ENCODE data around the gene MOB4. TPM values are rescaled to one million over a fixed set of nuclear protein-coding genes. Genes with fewer than 3 reads are reported as not detected.
"Not testable (repeated sequence)": the region's sequence is repeated elsewhere in the genome, so short reads cannot be mapped to it uniquely, and the experiment has no call there.

Gene MOB4
- 66.7 TPM for polyA plus RNA-seq (2012; ENCODE audit: insufficient read depth, insufficient read length, low read depth)

DNA sequence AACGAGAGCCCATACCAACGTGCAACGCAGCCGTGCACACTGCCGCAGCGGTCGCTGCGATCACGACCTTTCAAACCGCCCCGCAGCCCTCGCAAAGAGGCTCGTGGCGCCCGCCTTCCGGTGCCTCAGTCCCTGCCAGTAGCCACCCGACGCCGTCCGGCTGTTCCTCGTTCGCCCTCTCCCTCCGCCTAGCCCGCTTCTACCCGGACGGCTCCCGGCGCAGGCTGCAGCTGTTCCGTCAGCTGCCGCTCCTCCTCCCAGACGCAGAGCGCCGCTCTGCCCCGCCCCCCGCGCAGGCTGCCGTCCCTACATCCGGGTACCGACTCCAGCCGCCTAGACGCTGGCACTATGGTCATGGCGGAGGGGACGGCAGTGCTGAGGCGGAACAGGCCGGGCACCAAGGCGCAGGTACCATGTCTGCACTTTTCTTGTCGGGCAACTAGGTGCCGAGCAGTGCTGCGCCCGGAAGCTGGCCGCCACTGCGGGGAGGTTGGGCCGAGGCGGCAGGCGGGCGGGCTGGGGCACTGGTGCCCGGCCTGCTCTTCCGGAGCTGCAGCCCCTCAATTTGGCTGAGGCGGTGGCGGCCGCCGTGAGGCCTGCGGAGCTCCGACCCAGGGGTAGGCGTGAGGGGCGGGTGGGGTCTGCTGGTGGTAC is at the start of gene MOB4:
TSS of gene MOB4 (plus strand) at position 328 of the 654 bp plus-strand sequence. CDS start at position 349, 21 bp downstream.
- Histone ChIP-seq H3K4me1 (peaks cover 5% of the 10 kb centered on the region), H3K27me3 (no peaks in the 10 kb centered on the region), H3K9me3 (no peaks in the 10 kb centered on the region), H3K36me3 (no peaks in the 10 kb centered on the region; the same call in 1 of the 2 replicates), H3K4me3 (ENCODE audit: low read depth, low read length) (peak within 1 kb of the TSS; percentile 99)
- TF ChIP-seq, protein P1, sequence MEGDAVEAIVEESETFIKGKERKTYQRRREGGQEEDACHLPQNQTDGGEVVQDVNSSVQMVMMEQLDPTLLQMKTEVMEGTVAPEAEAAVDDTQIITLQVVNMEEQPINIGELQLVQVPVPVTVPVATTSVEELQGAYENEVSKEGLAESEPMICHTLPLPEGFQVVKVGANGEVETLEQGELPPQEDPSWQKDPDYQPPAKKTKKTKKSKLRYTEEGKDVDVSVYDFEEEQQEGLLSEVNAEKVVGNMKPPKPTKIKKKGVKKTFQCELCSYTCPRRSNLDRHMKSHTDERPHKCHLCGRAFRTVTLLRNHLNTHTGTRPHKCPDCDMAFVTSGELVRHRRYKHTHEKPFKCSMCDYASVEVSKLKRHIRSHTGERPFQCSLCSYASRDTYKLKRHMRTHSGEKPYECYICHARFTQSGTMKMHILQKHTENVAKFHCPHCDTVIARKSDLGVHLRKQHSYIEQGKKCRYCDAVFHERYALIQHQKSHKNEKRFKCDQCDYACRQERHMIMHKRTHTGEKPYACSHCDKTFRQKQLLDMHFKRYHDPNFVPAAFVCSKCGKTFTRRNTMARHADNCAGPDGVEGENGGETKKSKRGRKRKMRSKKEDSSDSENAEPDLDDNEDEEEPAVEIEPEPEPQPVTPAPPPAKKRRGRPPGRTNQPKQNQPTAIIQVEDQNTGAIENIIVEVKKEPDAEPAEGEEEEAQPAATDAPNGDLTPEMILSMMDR (IDR thresholded peaks at IDR 0.05; ENCODE audit: low read depth, low read length) = no peak
- peak; percentile 98 for DNase-seq

DNA sequence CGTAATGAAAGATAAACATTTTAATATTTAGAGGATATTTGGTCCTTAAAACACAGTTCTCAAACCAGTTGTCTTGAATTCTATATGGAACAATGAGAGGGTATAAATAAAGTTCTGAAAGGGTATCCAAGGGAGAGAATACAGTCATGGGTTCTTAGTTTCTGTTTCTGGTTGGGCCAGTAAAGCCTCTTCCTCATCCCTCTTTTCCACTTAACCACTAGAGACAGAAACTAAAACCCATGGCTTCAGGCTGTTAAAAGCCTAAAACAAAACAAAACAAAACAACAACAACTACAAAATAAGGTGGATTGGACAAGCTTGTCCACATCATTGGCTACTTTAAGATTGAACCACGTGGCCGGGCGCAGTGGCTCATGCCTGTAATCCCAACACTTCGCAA is 43.7 kb upstream of the MOB4 start:
- Histone ChIP-seq H3K4me3 (ENCODE audit: low read depth, low read length) (no peak overlapping the region), H3K9me3 (no peaks in the 10 kb centered on the region), H3K36me3 (peaks cover 19% of the 10 kb centered on the region), H3K27me3 (no peaks in the 10 kb centered on the region), H3K4me1 (no peaks in the 10 kb centered on the region)
- no peak for DNase-seq
- TF ChIP-seq, protein P1 (IDR thresholded peaks at IDR 0.05; ENCODE audit: low read depth, low read length) = no peak

DNA sequence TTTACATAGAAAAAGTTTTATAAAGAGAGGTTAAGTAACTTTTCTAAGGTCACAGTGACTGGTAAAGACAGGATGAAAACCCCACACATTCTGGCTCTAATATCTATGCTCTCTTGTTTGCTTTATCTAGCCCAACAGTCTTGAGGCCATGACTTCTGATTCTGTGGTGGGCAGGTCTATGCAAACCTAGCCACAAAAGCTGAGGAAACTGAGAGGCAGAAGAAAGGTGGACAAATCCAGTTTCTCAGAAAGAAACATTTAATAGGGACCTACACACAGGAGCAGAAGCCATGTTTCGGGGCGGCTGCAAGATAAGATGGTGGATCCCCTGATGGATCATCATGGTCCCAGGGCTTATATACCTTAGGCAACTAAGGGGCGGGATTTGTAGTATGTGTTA is 38.1 kb upstream of the MOB4 start:
- DNase-seq = no peak

DNA sequence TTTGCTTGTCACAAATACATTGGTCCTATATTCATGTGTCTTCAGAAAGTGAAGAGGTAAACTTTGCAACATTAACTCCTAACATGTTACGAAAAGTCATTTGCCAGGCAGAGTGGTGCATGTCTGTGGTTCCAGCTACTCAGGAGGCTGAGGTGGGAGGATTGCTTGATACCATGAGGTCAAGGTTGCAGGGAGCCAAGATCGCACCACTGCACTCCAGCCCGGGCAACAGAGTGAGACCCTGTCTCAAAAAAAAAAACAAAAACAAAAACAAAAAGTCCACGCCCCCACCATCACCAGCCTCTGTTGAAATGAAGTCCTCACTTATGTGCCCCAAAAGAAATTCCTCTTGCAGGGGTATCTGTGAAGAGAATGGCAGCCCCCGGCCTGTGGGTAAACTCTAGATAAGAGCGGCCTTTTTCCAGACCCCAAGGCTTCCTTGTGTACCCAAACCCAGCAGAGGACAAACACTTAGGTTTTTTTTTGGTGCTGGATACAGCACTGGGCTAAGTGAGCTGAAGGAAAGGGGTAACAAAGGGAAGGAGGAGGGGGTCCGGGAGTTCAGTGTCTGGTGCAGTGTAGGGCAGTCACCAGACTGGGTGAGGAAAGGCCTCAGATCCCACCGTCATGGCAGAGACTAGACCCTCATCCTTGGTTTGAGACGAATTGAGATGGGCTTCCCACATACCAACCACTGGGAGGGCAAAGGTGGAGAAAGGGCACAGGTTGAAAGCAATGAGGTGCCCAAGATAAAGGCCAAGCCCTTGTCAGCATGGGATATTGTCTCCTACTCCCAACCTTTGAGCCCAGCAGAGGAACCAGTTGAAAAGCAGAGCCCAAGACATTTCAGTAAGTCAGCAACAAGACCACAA is 35.5 kb upstream of the MOB4 start:
- TF ChIP-seq, protein P1 (IDR thresholded peaks at IDR 0.05; ENCODE audit: low read depth, low read length) = no peak
- H3K9me3 ChIP-seq = no peaks in the 10 kb centered on the region
- peaks cover 8% of the 10 kb centered on the region for H3K36me3 ChIP-seq
- DNase-seq = no peak
- no peaks in the 10 kb centered on the region for H3K27me3 ChIP-seq
- H3K4me1 ChIP-seq = no peaks in the 10 kb centered on the region
- no peak overlapping the region for H3K4me3 ChIP-seq (ENCODE audit: low read depth, low read length)

More for the DNA sequence above, 38.1 kb upstream of the MOB4 start:
- H3K36me3 ChIP-seq = peaks cover 8% of the 10 kb centered on the region; the same call in 1 of the 2 replicates
- H3K27me3 ChIP-seq = no peaks in the 10 kb centered on the region
- no peak overlapping the region for H3K4me3 ChIP-seq (ENCODE audit: low read depth, low read length)
- H3K9me3 ChIP-seq = no peaks in the 10 kb centered on the region
- TF ChIP-seq, protein P1 (IDR thresholded peaks at IDR 0.05; ENCODE audit: low read depth, low read length) = no peak
- no peaks in the 10 kb centered on the region for H3K4me1 ChIP-seq

DNA sequence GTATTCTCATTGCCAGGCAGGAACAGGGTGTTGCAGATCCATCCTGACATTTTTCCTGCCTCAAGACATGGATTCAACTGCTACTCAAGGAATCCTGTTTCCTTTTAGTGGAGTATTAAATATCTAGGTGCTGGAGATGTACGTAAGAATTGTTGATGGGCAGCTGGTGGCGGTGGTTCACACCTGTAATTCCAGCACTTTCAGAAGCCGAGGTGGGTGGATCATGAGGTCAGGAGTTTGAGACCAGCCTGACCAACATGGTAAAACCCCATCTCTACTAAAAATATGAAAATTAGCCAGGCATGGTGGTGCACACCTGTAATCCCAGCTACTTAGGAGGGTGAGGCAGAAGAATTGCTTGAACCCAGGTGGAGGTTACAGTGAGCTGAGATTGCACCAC is 31.6 kb upstream of the MOB4 start:
- not testable (repeated sequence) for DNase-seq; H3K9me3 ChIP-seq; H3K27me3 ChIP-seq; H3K4me3 ChIP-seq (ENCODE audit: low read depth, low read length); H3K4me1 ChIP-seq
- peaks cover 44% of the 10 kb centered on the region for H3K36me3 ChIP-seq

DNA sequence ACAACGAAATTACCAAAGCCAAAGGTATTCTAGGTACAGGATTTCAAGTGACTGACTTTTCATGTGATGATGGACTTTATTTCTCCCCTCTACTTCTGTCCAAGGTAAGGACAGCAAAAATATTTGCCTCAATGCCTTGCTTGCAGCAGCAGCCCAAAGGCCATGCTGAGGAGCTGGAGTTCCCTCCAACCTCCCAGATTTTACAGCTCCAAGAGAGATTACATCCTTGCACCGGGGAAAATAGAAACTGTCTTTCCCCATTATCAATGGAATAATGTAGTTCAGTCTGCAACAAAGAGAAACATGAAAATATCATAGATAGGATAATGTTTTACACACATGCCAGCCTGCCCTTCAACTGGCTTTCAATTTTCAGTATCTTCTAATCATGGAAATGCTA is 29.7 kb upstream of the MOB4 start:
- H3K27me3 ChIP-seq = no peaks in the 10 kb centered on the region
- DNase-seq = no peak
- no peaks in the 10 kb centered on the region for H3K9me3 ChIP-seq
- no peaks in the 10 kb centered on the region for H3K4me1 ChIP-seq
- H3K4me3 ChIP-seq (ENCODE audit: low read depth, low read length) = no peak overlapping the region
- TF ChIP-seq, protein P1 (IDR thresholded peaks at IDR 0.05; ENCODE audit: low read depth, low read length) = no peak
- H3K36me3 ChIP-seq = peaks cover 63% of the 10 kb centered on the region
